T-cell (primary cell): ENCODE data around the gene NHP2. TPM values are rescaled to one million over a fixed set of nuclear protein-coding genes. Genes with fewer than 3 reads are reported as not detected.

Source experiments
- ATAC-seq, 4 experiments: fragments of 200-7000 bp in 3 of 4; fragments of 150-1000 bp in 1 of 4; cut with Tn5 transposase; replicated peaks in 1 of 4; 1 replicate in 3 of 4; 2 replicates in 1 of 4; pipeline ENCODE4 v1.10.0; 2021; ENCODE audit warnings: moderate library complexity in 3 of 4, mild to moderate bottlenecking in 2 of 4, moderate number of reproducible peaks in 1 of 4
- CTCF ChIA-PET, 2 donors: fragments of 300-600 bp; sonication (Branson Sonifier 250); formaldehyde crosslinking; loops; one replicate each; lab custom pipeline; 2022; ENCODE audit warnings: antibody characterized with exemption in 2 of 2; lab: Charles Lee
- POLR2A ChIA-PET, 2 donors: fragments of 300-600 bp; sonication (Branson Sonifier 250); formaldehyde crosslinking; loops; one replicate each; lab custom pipeline; 2022; ENCODE audit warnings: antibody characterized with exemption in 2 of 2; lab: Charles Lee
- DNase-seq, 35 experiments: peaks; one replicate each; pipeline versions ENCODE4 v3.0.0 to v3.0.0-alpha.2; 2013 to 2023
- H3K27ac ChIP-seq: one replicate; pipeline ENCODE4 v1.5.1; 2013; ENCODE audit warnings: low read length
- H3K27me3 ChIP-seq, 2 experiments: replicated peaks in 1 of 2; 1 replicate in 1 of 2; 2 replicates in 1 of 2; pipeline versions ENCODE4 v1.6.1 to v1.7.0; 2013; ENCODE audit warnings: low read length in 1 of 2, mixed read lengths in 1 of 2; ENCODE audit not compliant: control insufficient read depth in 2 of 2, insufficient read depth in 2 of 2; ENCODE audit errors: extremely low read depth in 1 of 2
- H3K36me3 ChIP-seq, 2 donors: 1 replicate in 1 of 2; 2 replicates in 1 of 2; pipeline versions ENCODE4 v1.6.1 to v1.7.0; 2013; ENCODE audit warnings: low read length in 1 of 2; ENCODE audit not compliant: control insufficient read depth in 2 of 2, insufficient read depth in 1 of 2; ENCODE audit errors: extremely low read depth in 1 of 2
- H3K4me1 ChIP-seq, 2 experiments: 1 replicate in 1 of 2; 2 replicates in 1 of 2; pipeline versions ENCODE4 v1.6.1 to v1.7.0; 2013; ENCODE audit warnings: low read length in 2 of 2, mixed read lengths in 1 of 2; ENCODE audit not compliant: insufficient read depth in 2 of 2, control insufficient read depth in 1 of 2; ENCODE audit errors: extremely low read depth in 1 of 2
- H3K4me3 ChIP-seq, 2 donors: 1 replicate in 1 of 2; 2 replicates in 1 of 2; pipeline versions ENCODE4 v1.5.1 to v1.7.0; 2013; ENCODE audit warnings: mild to moderate bottlenecking in 2 of 2, low read length in 1 of 2, moderate library complexity in 1 of 2; ENCODE audit not compliant: control insufficient read depth in 1 of 2; ENCODE audit errors: extremely low read depth in 1 of 2
- H3K9me3 ChIP-seq: 2 replicates; pipeline ENCODE4 v1.7.0; 2013
- H3K27ac Mint-ChIP-seq, 2 donors: one replicate each; pipeline ENCODE4 v1.8.0; 2020 to 2021; ENCODE audit warnings: mild to moderate bottlenecking in 2 of 2, mixed read lengths in 2 of 2
- H3K27me3 Mint-ChIP-seq, 2 donors: one replicate each; pipeline ENCODE4 v1.8.0; 2021 to 2022; ENCODE audit warnings: mixed read lengths in 2 of 2
- H3K36me3 Mint-ChIP-seq: one replicate; pipeline ENCODE4 v1.8.0; 2021; ENCODE audit warnings: mixed read lengths
- H3K4me1 Mint-ChIP-seq, 3 donors: one replicate each; pipeline ENCODE4 v1.8.0; 2020 to 2022; ENCODE audit warnings: mixed read lengths in 3 of 3, mild to moderate bottlenecking in 1 of 3
- H3K4me3 Mint-ChIP-seq, 3 donors: one replicate each; pipeline ENCODE4 v1.8.0; 2020 to 2022; ENCODE audit warnings: mild to moderate bottlenecking in 3 of 3, mixed read lengths in 3 of 3, moderate library complexity in 3 of 3
- H3K9me3 Mint-ChIP-seq, 3 donors: one replicate each; pipeline ENCODE4 v1.8.0; 2020 to 2022; ENCODE audit warnings: mixed read lengths in 3 of 3
- WGBS: methylation state at CpG from one replicate; pipeline ENCODE4 v1.1.5; 2013; ENCODE audit warnings: missing lambda C conversion rate; ENCODE audit not compliant: insufficient coverage; 5-methylcytosine and 5-hydroxymethylcytosine counted together
- total RNA-seq, 35 experiments: library from RNA in 6 of 35; stranded (reverse) in 6 of 35; fragments of 120-200 nt in 1 of 35; gene quantifications; one replicate each; pipeline versions ENCODE4 v1.2.1 to v1.2.4 and lab custom pipeline; 2013 to 2026

Gene NHP2
- total RNA-seq, 5 donors from 2014 or later (not counting 1 experiment from before 2014, with no cell fraction given) = 61.2 to 95.6 (median 91.2) TPM

- Histone ChIP-seq H3K4me1 (peaks cover 0 to 5% of the 10 kb centered on the region in 2 experiments), H3K9me3 (no peaks in the 10 kb centered on the region), H3K27ac (no peak overlapping the region), H3K27me3 (no peaks in the 10 kb centered on the region), H3K36me3 (peaks cover 14 to 62% of the 10 kb centered on the region in 2 donors), H3K4me3 (no peak overlapping the region)
- Mint-ChIP-seq H3K36me3 (peaks cover 36% of the 10 kb centered on the region), H3K9me3 (no peaks in the 10 kb centered on the region), H3K27ac (no peak overlapping the region), H3K4me1 (peaks cover 2 to 9% (median 5%) of the 10 kb centered on the region in 3 donors), H3K27me3 (no peaks in the 10 kb centered on the region), H3K4me3 (no peak overlapping the region)
- 96% methylated on average over 10 of the region's 10 CpGs for WGBS
- no peak for ATAC-seq
- CTCF ChIA-PET = interaction anchor here (0.6 to 2.1 kb wide), 8 partner anchors 15 to 92 kb away, joined by 3 to 8 read pairs (median 4); no protein-coding TSS in a partner anchor
- POLR2A ChIA-PET = no interaction called here
- no peak for DNase-seq
Measured at GRCh38 chr5:178143901-178144300, 9.8 kb downstream of the NHP2 start.

- H3K9me3 Mint-ChIP-seq = no peaks in the 10 kb centered on the region
- no peak overlapping the region for H3K27ac Mint-ChIP-seq
- WGBS = 100% methylated on average over 4 of the region's 6 CpGs
Measured at GRCh38 chr5:178143246-178143645, 10.4 kb downstream of the NHP2 start.

GRCh38 chr5:178142642-178143041 is 11.0 kb downstream of the NHP2 start:
- CTCF ChIA-PET = interaction anchor here (0.6 to 1.6 kb wide), 3 partner anchors 13 to 1130 kb away, joined by 3 to 7 read pairs (median 5); no protein-coding TSS in a partner anchor
- H3K36me3 Mint-ChIP-seq = peaks cover 26% of the 10 kb centered on the region
- Histone ChIP-seq H3K27me3 (no peaks in the 10 kb centered on the region), H3K4me3 (no peak overlapping the region), H3K36me3 (peaks cover 11 to 55% of the 10 kb centered on the region in 2 donors), H3K27ac (no peak overlapping the region), H3K9me3 (no peaks in the 10 kb centered on the region), H3K4me1 (peaks cover 0 to 5% of the 10 kb centered on the region in 2 experiments)
- 98% methylated on average over 18 of the region's 20 CpGs for WGBS
- no peak overlapping the region for H3K4me3 Mint-ChIP-seq
- POLR2A ChIA-PET = interaction anchor here in 1 of 2 donors (0.6 kb wide), 1 partner anchor 22 kb away, joined by 3 read pairs; no protein-coding TSS in a partner anchor
- no peaks in the 10 kb centered on the region for H3K27me3 Mint-ChIP-seq
- ATAC-seq = no peak
- no peak overlapping the region for H3K27ac Mint-ChIP-seq
- no peaks in the 10 kb centered on the region for H3K9me3 Mint-ChIP-seq
- peaks cover 0 to 7% (median 2%) of the 10 kb centered on the region in 3 donors for H3K4me1 Mint-ChIP-seq
- no peak for DNase-seq

More at GRCh38 chr5:178143246-178143645, 10.4 kb downstream of the NHP2 start:
- no peak overlapping the region for H3K4me3 Mint-ChIP-seq
- peaks cover 30% of the 10 kb centered on the region for H3K36me3 Mint-ChIP-seq
- H3K4me1 ChIP-seq = peaks cover 0 to 5% of the 10 kb centered on the region in 2 experiments
- no peaks in the 10 kb centered on the region for H3K9me3 ChIP-seq
- H3K27me3 ChIP-seq = no peaks in the 10 kb centered on the region
- H3K4me1 Mint-ChIP-seq = peaks cover 1 to 8% (median 2%) of the 10 kb centered on the region in 3 donors
- no peak overlapping the region for H3K27ac ChIP-seq
- CTCF ChIA-PET = interaction anchor here (0.6 to 1.6 kb wide), 3 partner anchors 14 to 93 kb away, joined by 3 to 5 read pairs (median 3); no protein-coding TSS in a partner anchor
- POLR2A ChIA-PET = interaction anchor here in 1 of 2 donors (0.6 kb wide), 1 partner anchor 23 kb away, joined by 3 read pairs; no protein-coding TSS in a partner anchor
- no peaks in the 10 kb centered on the region for H3K27me3 Mint-ChIP-seq
- peaks cover 10 to 57% of the 10 kb centered on the region in 2 donors for H3K36me3 ChIP-seq
- DNase-seq = no peak
- H3K4me3 ChIP-seq = no peak overlapping the region
- no peak for ATAC-seq

- no peak overlapping the region for H3K4me3 ChIP-seq
- H3K4me1 Mint-ChIP-seq = peaks cover 0 to 11% (median 6%) of the 10 kb centered on the region in 3 donors
- no peaks in the 10 kb centered on the region for H3K9me3 ChIP-seq
- H3K36me3 ChIP-seq = peaks cover 11 to 44% of the 10 kb centered on the region in 2 donors
- no peaks in the 10 kb centered on the region for H3K27me3 ChIP-seq
- peaks cover 21% of the 10 kb centered on the region for H3K36me3 Mint-ChIP-seq
- H3K9me3 Mint-ChIP-seq = no peaks in the 10 kb centered on the region
- H3K27ac ChIP-seq = no peak overlapping the region
- peaks cover 0 to 5% of the 10 kb centered on the region in 2 experiments for H3K4me1 ChIP-seq
- DNase-seq (no peak), ATAC-seq (no peak)
- WGBS = no CpG with 5 or more reads among the region's 4 CpGs
- no peak overlapping the region for H3K4me3 Mint-ChIP-seq
- H3K27me3 Mint-ChIP-seq = no peaks in the 10 kb centered on the region
- peak overlapping the region in 1 of 2 donors; percentile 8 for H3K27ac Mint-ChIP-seq
- ChIA-PET CTCF (interaction anchor here (1.1 to 1.4 kb wide), 2 partner anchors 21 to 65 kb away, joined by 3 to 8 read pairs; no protein-coding TSS in a partner anchor), POLR2A (no interaction called here)
Measured at GRCh38 chr5:178141550-178141949, 12.1 kb downstream of the NHP2 start.

- ATAC-seq = no peak
- peaks cover 12 to 28% (median 22%) of the 10 kb centered on the region in 3 donors for H3K4me1 Mint-ChIP-seq
- Histone ChIP-seq H3K36me3 (peaks cover 5 to 25% of the 10 kb centered on the region in 2 donors), H3K27ac (no peak overlapping the region), H3K9me3 (no peaks in the 10 kb centered on the region), H3K4me3 (no peak overlapping the region), H3K4me1 (no peaks in the 10 kb centered on the region), H3K27me3 (no peaks in the 10 kb centered on the region)
- H3K27ac Mint-ChIP-seq = no peak overlapping the region
- POLR2A ChIA-PET = no interaction called here
- no peak for DNase-seq
- H3K9me3 Mint-ChIP-seq = no peaks in the 10 kb centered on the region
- CTCF ChIA-PET = interaction anchor here in 1 of 2 donors (1.1 kb wide), 1 partner anchor 17 kb away, joined by 5 read pairs; no protein-coding TSS in a partner anchor
- H3K36me3 Mint-ChIP-seq = peaks cover 22% of the 10 kb centered on the region
- 96% methylated on average over 10 of the region's 12 CpGs for WGBS
- H3K27me3 Mint-ChIP-seq = no peaks in the 10 kb centered on the region
- H3K4me3 Mint-ChIP-seq = no peak overlapping the region
Measured at GRCh38 chr5:178137991-178138390, 15.7 kb downstream of the NHP2 start.

- no peak for ATAC-seq
- peak overlapping the region in 1 of 2 donors; percentile 55 for H3K27ac Mint-ChIP-seq
- CTCF ChIA-PET = no interaction called here
Measured at GRCh38 chr5:178136990-178137389, 16.7 kb downstream of the NHP2 start.

More at GRCh38 chr5:178136990-178137389, 16.7 kb downstream of the NHP2 start:
- Histone ChIP-seq H3K4me3 (no peak overlapping the region), H3K36me3 (peaks cover 5 to 15% of the 10 kb centered on the region in 2 donors), H3K27ac (no peak overlapping the region), H3K27me3 (no peaks in the 10 kb centered on the region), H3K4me1 (no peaks in the 10 kb centered on the region), H3K9me3 (no peaks in the 10 kb centered on the region)
- no peak for DNase-seq
- peaks cover 17 to 31% (median 25%) of the 10 kb centered on the region in 3 donors for H3K4me1 Mint-ChIP-seq
- H3K4me3 Mint-ChIP-seq = no peak overlapping the region
- no peaks in the 10 kb centered on the region for H3K9me3 Mint-ChIP-seq
- no peaks in the 10 kb centered on the region for H3K27me3 Mint-ChIP-seq
- WGBS = 96% methylated on average over 6 of the region's 10 CpGs
- peaks cover 22% of the 10 kb centered on the region for H3K36me3 Mint-ChIP-seq
- POLR2A ChIA-PET = interaction anchor here in 1 of 2 donors (0.6 kb wide), 1 partner anchor 1413 kb away, joined by 3 read pairs; the partner anchor contains the start of gene RUFY1
